ENCODE measurements around the gene SNX2. TPM values are rescaled to one million over a fixed set of nuclear protein-coding genes. Genes with fewer than 3 reads are reported as not detected.

Gene SNX2
- polyA plus RNA-seq, 10 donors: 47.5 to 69.6 (median 60.4) TPM

DNA sequence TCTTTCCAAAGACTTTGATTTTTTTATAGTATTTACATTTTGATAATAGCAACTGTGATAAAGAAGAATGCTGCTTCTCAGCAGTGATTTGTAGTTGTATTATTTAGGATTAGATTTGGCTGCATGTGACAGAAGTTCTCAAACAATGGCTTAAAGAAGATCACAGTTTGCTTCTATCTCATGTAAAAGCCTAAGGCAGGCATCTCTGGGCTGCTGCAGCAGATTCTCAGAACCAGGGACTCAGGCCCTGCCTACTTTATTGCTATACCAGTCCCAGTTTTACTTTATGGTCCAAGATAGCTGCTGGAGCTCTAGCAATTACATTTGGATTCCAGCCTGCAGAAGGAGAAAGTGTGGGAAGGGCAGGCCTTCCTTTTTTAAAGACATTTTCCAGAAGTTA is 8.8 kb upstream of the SNX2 start:
- no peak for DNase-seq

DNA sequence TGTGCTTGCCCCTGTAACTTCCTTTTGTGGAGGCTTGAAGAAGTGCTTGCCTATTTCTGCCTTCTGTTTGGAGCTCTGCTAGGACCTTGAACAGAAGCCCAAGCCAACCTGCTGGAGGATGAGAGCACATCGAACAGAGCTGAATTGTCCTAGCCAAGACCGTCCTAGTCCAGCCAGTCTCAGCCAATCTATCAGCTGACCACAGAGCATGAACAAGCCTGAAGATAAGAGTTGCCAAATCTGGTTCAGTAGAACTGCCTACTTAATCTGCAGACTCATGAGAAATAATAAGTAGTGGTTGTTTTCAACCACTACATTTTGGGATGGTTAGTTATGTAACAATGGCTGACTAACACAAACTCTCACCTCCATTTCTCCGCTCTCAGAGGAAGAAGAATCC is 4.4 kb upstream of the SNX2 start:
- DNase-seq: no peak

DNA sequence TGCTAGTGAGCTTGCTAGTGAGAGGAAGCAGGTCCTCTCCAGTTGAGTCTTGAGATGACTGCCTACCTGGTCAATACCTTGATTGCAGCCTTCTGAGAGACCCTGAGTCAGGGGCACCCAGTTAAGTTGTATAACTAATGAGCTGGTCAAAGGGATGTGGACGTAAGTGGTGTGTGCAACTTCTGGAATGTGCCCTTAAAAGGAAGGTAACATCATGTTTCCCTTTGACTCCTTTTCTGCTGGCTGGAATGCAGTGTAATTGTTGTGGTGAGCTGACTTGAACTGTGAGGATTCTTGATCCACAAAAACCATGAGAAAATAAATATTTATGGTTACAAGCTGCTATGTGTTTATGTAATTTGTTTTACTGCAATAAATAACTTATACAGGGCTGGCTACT is 2.4 kb upstream of the SNX2 start:
- no peak for DNase-seq

DNA sequence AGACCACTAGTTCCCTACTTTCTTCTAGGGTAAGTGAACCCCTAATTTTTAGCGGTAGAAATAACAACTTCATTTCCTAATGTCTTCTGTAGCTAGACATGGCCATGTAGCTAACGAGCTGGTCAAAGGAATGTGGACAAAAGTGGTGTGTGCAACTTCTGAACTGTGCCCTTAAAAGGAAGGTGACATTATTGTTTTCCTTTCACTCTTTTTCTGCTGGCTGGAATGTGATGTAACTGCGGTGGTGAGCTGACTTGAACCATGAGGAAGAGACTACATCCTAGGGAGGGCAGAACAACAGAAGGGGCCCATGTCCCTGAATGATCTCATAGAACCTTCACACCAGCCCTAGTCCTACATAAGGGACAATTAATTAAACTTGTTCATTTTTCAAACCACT is 1.3 kb upstream of the SNX2 start:
- no peak for DNase-seq

DNA sequence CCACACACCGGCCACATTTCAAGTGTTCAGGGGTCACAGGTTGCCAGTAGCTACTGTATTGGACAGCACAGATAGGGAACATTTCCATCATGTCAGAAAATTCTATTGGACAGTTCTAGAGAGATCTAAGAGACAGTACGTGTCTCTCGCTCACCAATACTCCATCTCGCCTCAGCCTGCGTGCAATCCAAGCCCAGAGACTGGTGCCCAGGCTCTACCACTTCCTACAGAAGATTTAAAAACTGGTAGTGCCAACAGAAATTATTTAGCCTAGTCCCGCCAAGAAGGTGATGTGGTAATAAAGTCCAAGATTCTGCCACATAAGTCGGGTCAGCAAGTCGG is 390 bp upstream of the SNX2 start:
- no peak for DNase-seq

DNA sequence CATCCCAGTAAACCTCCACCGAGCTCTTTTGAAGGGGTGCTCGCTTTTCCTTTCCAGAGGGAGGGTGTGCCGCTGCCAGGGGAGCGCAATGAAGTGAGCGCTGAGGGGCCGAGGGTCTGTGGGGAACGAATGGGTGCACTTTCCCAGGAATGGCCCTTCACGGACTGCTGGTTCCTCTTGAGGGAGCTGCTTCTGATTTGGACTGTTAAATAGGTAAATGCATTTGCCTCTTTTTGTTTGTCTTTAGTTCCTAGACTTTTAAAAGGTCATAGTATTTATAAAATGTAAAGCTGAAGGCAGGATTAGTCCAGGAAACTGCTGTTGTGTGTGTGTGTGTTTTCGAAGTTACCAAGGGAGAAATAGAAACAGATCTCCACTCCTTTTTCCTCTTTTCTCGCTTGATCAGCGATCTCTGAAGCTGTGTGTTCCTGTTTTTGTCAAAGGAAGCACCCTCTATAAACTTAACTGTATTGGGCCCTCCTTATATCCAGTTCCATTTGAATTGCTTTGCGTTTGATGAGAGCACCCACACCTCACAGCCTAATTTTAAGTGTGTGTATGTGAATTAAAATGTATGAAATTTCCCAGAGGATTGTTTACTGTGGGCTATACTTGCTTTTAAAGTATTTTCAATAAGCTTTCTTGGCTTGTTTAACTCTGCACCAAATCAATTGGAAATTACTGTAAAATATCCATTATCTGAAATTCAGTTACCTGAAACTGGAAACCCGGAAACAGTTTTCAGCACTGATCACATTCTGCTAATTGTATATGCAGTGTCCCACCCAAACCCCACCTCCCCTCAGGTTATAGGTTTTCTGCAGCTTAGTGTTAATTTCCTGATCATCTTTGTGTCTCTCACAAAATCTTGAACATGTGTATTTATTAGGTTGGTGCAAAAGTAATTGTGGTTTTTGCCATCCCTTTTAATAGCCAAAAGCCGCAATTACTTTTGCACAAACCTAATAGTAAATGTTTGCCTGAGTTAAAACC is 966 bp downstream of the SNX2 start:
- peak in 2 of 3 donors; percentile 11 to 21 for DNase-seq

DNA sequence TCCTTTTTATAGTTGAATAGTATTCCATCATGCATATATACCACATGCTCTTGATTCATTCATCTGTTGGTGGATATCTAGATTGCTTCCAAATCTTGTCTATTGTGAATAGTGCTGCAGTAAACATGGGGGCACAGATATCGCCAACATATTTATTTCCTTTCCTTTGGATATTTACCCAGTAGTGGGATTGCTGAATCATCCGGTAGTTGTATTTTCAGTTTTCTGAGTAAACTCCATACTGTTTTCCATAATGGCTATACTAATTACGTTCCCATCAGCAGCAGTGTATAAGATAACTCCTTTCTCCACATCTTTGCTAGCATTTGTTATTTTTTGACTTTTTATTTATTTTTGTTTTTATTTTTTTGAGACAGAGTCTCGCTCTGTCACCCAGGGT is 3.3 kb downstream of the SNX2 start:
- DNase-seq: no peak

DNA sequence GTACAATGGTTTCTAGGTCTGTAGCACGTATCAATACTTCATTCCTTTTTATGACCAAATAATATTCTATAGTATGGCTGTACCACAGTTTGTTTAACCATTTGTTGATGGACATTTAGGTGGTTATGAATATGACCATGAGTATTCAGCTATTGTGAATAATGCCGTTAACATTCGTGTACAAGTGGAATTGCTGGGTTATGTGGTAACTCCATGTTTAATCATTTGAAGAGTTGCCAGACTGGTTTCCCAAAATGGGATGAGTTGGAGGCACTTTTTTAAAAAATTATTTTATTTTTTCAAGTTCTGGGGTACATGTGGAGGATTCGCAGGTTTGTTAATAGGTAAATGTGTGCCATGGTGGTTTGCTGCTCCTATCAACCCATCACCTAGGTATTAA is 4.6 kb downstream of the SNX2 start:
- DNase-seq: no peak

DNA sequence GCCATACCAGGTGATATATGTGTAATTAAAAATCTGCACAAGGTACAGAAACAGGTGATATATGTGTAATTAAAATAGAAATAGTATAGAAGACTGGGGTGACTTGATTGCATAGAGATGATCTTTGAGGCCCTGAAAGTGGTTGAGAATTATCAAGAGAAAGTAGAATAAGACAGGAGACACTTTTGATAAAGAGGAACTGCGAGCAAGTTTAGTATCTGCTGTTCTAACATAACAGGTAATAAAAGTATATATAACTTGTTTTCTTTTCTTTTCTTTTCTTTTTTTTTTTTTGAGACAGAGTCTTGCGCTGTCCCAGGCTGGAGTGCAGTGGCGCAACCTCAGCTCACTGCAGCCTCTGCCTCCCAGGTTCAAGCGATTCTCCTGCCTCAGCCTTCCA is 5.4 kb downstream of the SNX2 start:
- no peak for DNase-seq

DNA sequence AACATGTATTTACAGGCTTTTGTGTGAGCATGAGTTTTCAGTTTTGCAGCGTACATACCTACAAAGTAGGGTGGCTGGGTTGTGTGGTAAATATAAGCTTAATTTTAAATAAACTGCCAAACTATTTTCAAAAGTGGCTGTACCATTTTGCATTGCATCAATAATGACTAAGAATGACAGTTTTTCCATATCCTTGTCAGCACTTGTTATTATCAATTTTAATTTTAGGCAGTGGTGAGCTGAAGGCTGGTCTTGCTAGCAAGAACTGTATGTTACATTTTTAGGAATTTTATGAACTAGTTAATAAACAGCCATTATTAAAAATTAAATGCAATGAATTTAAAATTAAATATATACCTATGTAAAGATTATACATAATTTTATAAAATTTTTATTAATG is 6.6 kb downstream of the SNX2 start:
- no peak for DNase-seq

DNA sequence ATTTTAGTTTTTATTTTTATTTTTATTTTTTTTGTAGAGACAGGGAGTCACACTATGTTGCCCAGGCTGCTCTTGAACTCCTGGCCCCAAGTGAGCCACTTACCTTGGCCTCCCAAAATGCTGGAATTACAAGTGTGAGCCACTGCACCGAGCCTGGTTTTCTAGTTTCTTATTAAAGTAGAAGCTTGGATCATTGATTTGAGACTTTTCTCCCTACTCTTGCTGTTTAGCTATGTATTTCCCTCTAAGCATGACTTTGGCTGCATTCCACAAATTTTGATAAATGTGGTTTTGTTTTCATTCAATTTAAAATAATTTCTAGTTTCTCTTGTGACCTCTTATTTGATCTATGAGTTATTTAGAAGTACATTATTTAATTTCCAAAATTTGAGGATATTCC is 10.4 kb downstream of the SNX2 start:
- DNase-seq: no peak

DNA sequence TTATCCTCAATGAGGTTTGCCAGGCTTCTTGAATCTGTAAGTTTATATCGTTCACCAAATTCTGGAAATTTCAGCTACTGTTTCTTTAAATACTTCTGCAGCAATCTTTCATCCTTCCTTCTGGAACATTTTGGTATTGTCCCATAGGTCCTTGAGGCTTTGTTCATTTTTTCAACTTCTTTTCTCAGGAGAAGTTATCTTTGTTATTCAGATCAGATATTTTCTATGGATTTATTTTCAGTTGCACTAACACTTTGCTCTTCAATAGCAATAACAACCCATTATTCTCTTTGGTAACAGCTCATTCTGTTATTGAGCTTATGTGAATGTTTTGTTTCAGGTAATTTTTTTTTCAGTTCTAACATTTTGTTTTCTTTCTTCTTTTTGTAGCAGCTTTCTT is 13.5 kb downstream of the SNX2 start:
- no peak for DNase-seq

DNA sequence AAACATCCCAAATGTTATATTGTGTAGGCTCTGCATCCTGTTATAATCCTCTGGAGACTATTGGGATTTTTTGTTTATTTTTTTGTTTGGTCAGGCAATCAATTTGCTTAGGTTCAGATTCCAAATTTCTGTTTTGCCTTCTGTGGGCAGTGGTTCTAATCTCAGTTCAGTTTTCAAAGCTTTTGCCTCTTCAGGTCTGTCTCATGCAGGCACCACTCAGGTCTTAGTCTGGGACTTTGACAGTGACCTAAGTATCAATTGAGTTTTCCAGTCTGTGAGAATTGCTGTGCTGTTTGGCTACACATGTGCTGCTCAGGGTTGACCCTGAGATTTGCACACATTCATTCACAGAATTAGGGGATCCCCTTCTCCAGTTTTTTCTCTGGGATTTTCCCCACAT is 14.1 kb downstream of the SNX2 start:
- DNase-seq: no peak

DNA sequence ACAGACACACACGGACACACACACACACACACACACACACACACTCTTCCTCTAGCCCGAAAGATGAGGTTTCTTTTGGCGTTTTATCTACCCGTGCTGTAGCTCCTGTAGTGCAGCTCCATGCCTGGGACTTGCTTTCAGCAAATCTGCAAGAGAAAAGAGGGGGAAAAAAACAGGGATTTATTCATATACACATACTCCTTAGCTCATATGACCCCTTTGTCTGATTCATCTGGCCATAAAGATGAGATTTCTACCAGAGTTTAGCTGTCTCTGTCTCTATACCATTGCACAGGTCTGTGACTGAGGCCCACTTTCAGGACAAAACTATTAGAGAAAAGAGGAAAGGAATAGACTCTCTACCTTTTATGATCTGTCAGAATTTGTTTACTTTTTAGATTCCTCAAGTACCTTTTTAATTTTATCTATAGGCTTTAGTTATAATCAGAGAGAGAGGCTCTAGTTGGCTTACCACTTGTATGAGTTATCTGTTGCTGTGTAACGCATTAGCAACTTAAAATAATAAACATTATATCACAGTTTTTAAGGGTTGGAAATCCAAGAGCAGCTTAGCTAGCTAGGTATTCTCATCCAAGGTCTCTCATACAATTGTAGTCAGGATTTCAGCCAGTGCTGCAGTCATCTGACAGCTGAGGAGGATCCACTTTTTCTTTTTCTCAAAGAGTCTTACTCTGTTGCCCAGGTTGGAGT is 14.7 kb downstream of the SNX2 start:
- no peak for DNase-seq

DNA sequence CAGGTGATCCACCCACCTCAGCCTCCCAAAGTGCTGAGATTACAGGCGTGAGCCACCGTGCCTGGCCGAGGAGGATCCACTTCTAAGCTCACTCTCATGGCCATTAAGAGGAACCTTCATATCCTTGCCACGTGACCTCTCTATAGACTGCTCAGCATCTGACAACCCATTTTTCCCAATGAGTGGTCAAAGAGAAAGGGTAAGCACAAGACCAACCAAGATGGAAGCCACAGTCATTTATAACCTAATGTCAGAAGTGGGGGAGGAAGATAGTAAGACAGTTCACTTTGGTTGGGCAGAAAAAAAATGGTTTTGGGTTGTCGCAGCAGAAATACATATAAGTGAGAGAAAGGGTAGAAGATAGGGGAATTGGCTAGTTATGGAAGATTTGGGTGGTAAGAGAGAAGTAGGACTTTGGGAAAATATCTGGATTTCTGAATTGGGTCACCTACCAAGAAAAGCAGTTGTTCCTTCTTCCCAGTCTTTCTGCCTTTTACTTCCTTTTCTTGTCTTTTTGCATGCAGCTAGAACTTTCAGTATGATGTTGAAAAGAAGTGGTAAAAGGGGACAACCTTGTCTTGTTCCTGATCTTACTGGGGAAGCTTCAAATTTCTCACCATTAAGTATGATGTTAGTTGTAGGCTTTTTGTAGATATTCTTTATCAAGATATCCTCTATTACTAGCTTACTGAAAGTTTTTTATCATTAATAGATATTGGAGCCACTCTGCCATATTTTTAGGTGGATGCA is 15.6 kb downstream of the SNX2 start:
- DNase-seq: no peak

DNA sequence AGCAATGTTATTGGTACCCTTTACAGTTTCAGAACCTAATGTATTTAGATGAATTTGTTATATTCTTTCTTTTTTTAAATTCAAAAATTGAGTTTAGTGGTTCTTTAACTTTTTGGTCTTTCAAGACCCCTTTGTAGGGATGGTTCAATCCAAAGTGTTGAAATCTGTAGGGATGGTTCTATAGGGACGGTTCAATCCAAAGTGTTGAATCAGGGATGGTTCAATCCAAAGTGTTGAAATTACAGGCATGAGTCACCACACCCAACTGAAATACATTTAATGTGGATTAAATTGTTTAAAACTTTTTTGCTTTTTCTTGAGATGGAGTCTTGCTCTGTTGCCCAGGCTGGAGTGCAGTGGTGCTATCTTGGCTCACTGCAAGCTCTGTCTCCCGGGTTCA is 30.6 kb downstream of the SNX2 start:
- DNase-seq: peak in 1 of 3 donors; percentile 3

DNA sequence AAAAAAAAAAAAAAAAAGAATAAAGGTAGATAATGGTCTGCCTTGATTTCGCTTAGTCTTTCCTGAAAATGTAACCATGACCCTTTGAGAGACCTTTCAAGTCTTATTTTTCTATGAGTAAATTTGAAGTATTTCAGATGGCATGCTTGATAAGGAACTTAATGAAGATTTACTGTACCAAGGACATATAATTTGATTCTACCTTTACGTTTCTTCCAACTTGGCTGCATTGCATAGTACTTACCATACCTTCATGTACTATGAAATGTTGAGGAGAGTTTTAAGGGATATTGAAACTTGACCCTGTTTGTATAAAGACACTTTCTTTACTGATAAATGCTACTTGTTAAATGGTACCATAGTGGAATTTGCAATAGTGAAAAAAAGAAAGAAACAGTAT is 35.5 kb downstream of the SNX2 start:
- DNase-seq: no peak

DNA sequence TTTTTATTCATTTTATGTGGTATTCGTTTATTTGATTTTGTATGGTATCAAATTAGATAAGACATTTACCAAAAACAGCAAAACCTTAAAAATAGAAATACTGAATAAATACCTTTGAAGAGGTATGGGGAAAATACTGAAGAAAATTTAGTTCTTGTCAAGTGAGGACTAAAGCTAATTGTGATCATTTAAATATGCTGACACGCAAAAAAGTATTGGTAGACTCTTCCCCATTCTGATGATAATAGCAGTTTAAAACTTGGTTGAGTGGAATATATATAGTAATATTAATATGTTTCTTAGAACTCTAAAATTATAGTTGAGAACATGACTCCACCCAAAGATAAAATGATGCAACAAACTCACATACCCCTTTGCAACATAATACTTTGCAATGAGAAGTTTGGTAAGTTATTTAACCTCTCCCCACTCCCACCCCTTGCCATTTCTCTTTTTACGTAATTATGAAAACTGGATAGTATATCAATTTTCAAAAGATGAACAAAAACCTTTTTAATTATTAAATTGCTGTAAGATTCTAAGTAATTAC is 40.4 kb downstream of the SNX2 start:
- DNase-seq: no peak

DNA sequence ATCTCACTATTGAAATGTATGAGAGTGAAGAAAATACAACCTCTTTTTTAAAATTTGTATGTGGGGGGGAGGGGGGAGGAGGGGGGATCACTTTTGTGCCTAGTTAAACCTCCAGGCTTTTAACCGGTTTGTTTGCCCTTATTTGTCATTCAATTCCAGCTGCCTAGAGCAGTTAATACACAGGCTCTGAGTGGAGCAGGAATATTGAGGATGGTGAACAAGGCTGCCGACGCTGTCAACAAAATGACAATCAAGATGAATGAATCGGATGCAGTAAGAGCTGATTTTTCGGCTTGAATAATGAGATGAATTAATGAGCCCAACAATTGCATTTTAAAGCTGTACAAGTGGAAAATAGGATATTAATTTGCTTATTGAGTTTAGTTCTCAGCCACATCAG is 41.9 kb downstream of the SNX2 start:
- DNase-seq: no peak

DNA sequence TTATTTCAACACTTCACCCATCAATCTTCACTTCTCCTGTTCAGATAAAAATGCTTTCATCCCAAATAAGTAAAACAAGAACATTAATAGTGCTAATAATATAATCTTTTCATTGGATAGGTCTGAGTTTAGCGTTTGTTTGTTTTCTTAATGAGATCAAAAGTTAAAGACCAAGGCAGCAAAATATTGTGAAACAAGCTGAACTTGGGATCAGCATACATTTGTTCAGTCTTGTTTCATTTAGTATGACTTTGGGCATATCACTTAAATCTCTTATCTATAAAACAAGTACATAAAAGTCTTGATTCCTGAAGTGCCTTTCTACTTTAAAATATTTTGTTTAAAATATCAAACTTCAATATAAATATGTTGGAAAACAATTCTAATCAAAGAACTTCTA is 57.1 kb downstream of the SNX2 start:
- DNase-seq: no peak

DNA sequence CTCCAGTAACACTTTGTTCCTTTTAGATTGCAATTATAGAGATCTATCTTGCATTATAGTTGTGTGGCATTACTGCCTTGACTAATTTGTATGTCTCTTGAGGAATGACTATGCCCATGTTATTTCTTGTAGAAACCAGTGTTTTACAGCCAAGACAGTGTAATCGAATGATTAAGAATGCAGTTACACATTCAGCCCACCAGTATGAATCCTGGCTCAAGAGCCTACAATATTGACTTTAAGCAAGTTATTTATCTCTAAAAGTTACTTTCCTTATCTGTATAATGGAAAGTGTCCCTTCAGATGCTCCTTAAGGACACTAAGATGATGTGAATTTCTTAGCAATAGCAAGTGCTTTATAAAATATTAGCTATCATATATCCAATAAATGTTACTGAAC is 60.8 kb downstream of the SNX2 start:
- no peak for DNase-seq

DNA sequence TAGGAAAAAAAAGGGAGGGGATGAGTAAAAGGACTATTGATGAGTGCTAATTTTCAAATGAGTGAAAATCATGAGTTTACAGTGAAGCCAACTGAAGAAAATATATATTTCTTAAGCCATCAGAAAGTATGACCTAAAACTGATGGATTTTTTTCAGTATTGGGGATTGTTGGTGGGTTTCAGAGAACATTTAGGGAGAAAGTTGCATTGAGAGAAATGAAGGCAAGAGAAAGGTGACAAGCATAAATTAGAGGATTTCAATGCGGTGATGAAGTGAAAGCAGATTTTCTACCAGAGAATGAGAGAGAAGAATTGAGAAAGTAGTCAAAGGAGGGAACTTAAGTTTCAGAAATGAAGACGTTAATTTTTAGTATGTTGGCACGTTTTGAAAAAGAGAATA is 62.1 kb downstream of the SNX2 start:
- DNase-seq: no peak

All from muscle of back (tissue), 11 donors.